Measurements from ENCODE around the gene FGF18. TPM values are rescaled to one million over a fixed set of nuclear protein-coding genes. Genes with fewer than 3 reads are reported as not detected.

The FGF18 gene
- total and polyA plus RNA-seq, 9 of the 15 experiments (the other 6 are each of a cell fraction or from before 2014, with no cell fraction given), result 0.05 to 0.18 (median 0.11) TPM; not detected in 6

DNA sequence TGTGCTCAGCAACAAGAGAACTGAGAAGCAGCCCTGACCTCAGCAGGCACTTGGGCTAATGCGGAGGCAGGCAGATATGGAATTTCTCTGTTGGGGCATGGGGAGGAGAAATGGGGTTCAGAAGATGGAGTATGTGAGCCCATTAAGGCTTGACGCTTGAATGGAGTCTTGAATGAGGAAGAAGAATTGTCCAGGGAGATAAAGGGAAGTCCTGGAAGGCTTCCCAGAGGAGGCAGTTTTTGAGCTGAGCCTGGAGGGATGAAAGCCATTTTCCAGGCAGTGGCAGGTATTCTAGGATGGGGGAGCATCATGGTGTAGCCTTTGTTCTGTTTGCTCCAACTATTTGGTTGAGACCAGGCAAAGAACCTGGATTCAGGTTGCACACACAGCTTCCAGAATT, 34.5 kb downstream of the FGF18 start:
- intact Hi-C loops (cut with micrococcal nuclease), result no loop called here
- H3K9me3 ChIP-seq (replicated peaks; ENCODE audit: control insufficient read depth, insufficient read depth, low read depth, low read length), result no peaks in the 10 kb centered on the region
- no peak overlapping the region for H3K4me2 ChIP-seq (ENCODE audit: insufficient read depth, low read length)
- no peak overlapping the region for H2AFZ ChIP-seq (ENCODE audit: low read depth, low read length)
- H3K27ac ChIP-seq (ENCODE audit: extremely low read depth, low read depth, low read length), result no peak overlapping the region
- WGBS (ENCODE audit: insufficient coverage, low coverage, missing lambda C conversion rate), result 17% methylated on average over 2 of the region's 2 CpGs
- TF ChIP-seq ZNF75A (CRISPR knock-in tag; IDR thresholded peaks at IDR 0.05) (no peak), ZNF232 (CRISPR knock-in tag; IDR thresholded peaks at IDR 0.05) (no peak), C11orf30 (IDR thresholded peaks at IDR 0.05; ENCODE audit: low read depth) (no peak), HDAC3 (IDR thresholded peaks at IDR 0.05; ENCODE audit: borderline replicate concordance, partially characterized antibody) (no peak), ZFP36 (IDR thresholded peaks at IDR 0.05; ENCODE audit: low read depth, low read length, partially characterized antibody) (peak; percentile 92), ILF3 (IDR thresholded peaks at IDR 0.05; ENCODE audit: borderline replicate concordance) (no peak), POU5F1 (IDR thresholded peaks at IDR 0.05; ENCODE audit: borderline replicate concordance, low read depth, low read length, partially characterized antibody) (no peak), ZNF436 (CRISPR knock-in tag; IDR thresholded peaks at IDR 0.05) (peak; percentile 67; the same call in 1 of the 2 replicates), BCL6 (CRISPR knock-in tag; IDR thresholded peaks at IDR 0.05) (no peak), ZNF217 (CRISPR knock-in tag; IDR thresholded peaks at IDR 0.05) (no peak)
- TF ChIP-seq, protein P1, sequence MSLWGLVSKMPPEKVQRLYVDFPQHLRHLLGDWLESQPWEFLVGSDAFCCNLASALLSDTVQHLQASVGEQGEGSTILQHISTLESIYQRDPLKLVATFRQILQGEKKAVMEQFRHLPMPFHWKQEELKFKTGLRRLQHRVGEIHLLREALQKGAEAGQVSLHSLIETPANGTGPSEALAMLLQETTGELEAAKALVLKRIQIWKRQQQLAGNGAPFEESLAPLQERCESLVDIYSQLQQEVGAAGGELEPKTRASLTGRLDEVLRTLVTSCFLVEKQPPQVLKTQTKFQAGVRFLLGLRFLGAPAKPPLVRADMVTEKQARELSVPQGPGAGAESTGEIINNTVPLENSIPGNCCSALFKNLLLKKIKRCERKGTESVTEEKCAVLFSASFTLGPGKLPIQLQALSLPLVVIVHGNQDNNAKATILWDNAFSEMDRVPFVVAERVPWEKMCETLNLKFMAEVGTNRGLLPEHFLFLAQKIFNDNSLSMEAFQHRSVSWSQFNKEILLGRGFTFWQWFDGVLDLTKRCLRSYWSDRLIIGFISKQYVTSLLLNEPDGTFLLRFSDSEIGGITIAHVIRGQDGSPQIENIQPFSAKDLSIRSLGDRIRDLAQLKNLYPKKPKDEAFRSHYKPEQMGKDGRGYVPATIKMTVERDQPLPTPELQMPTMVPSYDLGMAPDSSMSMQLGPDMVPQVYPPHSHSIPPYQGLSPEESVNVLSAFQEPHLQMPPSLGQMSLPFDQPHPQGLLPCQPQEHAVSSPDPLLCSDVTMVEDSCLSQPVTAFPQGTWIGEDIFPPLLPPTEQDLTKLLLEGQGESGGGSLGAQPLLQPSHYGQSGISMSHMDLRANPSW (CRISPR knock-in tag; IDR thresholded peaks at IDR 0.05), result no peak
- TF ChIP-seq, protein P2, sequence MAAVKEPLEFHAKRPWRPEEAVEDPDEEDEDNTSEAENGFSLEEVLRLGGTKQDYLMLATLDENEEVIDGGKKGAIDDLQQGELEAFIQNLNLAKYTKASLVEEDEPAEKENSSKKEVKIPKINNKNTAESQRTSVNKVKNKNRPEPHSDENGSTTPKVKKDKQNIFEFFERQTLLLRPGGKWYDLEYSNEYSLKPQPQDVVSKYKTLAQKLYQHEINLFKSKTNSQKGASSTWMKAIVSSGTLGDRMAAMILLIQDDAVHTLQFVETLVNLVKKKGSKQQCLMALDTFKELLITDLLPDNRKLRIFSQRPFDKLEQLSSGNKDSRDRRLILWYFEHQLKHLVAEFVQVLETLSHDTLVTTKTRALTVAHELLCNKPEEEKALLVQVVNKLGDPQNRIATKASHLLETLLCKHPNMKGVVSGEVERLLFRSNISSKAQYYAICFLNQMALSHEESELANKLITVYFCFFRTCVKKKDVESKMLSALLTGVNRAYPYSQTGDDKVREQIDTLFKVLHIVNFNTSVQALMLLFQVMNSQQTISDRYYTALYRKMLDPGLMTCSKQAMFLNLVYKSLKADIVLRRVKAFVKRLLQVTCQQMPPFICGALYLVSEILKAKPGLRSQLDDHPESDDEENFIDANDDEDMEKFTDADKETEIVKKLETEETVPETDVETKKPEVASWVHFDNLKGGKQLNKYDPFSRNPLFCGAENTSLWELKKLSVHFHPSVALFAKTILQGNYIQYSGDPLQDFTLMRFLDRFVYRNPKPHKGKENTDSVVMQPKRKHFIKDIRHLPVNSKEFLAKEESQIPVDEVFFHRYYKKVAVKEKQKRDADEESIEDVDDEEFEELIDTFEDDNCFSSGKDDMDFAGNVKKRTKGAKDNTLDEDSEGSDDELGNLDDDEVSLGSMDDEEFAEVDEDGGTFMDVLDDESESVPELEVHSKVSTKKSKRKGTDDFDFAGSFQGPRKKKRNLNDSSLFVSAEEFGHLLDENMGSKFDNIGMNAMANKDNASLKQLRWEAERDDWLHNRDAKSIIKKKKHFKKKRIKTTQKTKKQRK (IDR thresholded peaks at IDR 0.05; ENCODE audit: borderline replicate concordance, low read depth, low read length), result no peak
- H4K20me1 ChIP-seq (replicated peaks; ENCODE audit: control insufficient read depth, insufficient read depth, low read length), result no peaks in the 10 kb centered on the region
- ATAC-seq, result no peak
- no peaks in the 10 kb centered on the region for H3K9me1 ChIP-seq (ENCODE audit: control insufficient read depth, insufficient read depth, low read length)
- no peak for FAIRE-seq
- H3K9ac ChIP-seq (ENCODE audit: insufficient read depth in 1 of 2, low read depth in 2 of 2, low read length in 2 of 2), result no peak overlapping the region
- in situ Hi-C loops (cut with MboI), result no loop called here
- H3K36me3 ChIP-seq (ENCODE audit: control insufficient read depth, insufficient read depth, low read length), result no peaks in the 10 kb centered on the region
- ChIA-PET POLR2A (interaction anchor here (0.6 to 2.1 kb wide), 3 partner anchors 9 to 147 kb away, joined by 3 to 5 read pairs (median 3); no protein-coding TSS in a partner anchor), CTCF (ENCODE audit: low intra/inter-chr PET ratio) (no interaction called here)
- H3K4me3 ChIP-seq, result no peak overlapping the region
- no TSS peak for BruUV-seq (replicated peaks)
- H3K27me3 ChIP-seq (ENCODE audit: control insufficient read depth in 2 of 2, insufficient read depth in 2 of 2, low read length in 2 of 2), result peaks cover 32 to 74% of the 10 kb centered on the region in 2 experiments
- peaks cover 0 to 7% of the 10 kb centered on the region in 2 experiments; a peak in 2 of 5 replicates for H3K4me1 ChIP-seq (replicated peaks in 1 of 2; ENCODE audit: control insufficient read depth in 2 of 2, insufficient read depth in 2 of 2, low read length in 2 of 2)
- H3K79me2 ChIP-seq (ENCODE audit: control insufficient read depth, insufficient read depth, low read length), result no peaks in the 10 kb centered on the region
- DNase-seq (ENCODE audit: extremely low read depth in 1 of 4, low spot score in 3 of 4), result no peak
